Measurements from ENCODE around the gene LAMTOR1.
"Not testable (repeated sequence)": the region's sequence is repeated elsewhere in the genome, so short reads cannot be mapped to it uniquely, and the experiment has no call there.

The LAMTOR1 gene

DNA sequence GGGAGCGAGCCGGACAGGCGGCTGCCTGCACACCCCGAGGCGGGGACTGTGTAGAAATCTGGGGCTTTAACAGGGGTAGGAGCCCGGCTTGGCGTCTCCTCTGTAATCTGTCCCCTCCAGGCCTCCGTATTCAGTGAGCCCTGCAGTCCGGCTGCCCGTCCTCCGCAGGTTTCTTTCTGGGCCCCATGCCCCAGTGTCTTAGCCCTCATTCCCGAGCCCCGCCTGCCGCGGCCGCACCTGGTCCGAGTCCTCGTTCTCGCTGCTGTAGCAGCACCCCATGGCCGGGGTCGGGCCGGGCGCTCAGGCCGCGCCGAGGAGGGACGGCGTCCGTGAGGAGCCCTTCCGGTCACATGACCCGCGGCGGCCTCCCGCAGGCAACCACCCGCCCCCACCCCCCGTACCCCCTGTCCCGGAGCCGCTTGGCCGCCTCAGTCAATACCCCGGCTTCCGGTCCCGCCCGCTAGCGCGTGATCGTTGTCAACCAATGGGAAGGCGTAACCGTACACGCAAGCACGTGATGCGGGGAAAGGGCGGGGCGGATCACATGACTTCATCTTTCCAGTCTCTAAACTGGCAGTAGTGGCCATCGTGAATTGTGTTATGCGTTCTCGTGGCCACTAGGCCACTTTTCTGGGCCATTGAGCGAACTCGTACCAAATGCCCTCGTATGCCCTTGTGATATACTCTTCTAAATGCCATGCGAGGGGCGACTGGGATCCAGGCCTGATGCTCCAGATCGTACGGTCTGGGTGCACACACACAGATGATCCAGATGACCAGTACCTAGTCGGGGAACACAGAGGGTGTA lies at the start of gene LAMTOR1:
TSS of gene LAMTOR1 (minus strand) at position 352 of the 808 bp plus-strand sequence. CDS start at position 279, 73 bp downstream.
- peak; percentile 98 for DNase-seq

DNA sequence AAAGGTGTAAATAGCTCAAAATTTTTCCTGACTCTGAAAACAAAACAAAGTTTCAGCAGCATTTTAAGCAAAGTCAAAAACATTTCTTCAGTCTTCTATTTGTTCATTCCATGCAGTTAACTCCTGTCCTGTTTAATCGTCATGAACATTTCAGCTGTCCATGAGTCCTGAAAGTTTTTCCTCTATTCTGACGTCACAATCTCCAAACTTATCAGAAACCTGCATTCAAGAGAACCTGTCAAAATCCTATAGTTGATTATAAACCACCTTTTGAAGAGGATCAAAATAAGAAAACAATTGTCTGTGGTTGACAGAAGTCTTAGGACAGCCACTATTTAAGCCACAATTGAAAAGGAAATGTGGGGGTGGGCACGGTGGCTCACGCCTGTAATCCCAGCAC lies 47.8 kb upstream of the LAMTOR1 start:
- no peak for DNase-seq

DNA sequence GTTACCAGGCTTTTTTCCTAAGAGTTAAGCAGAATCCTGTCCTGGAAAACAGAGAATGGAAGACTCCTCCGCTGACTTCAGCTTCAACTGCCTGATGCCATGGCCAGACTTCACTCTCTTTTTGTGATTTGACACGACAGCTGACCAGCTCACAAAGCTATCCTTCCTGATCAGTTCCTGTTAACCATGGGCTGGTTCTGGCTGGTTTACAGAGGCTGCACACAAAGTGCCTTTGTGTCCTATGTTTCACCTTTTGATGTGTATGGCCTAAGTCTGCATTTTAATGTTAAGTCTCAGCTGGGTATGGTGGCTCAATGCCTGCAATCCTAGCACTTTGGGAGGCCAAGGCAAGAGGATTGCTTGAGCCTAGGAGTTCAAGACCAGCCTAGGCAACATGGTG lies 43.5 kb upstream of the LAMTOR1 start:
- DNase-seq: no peak

DNA sequence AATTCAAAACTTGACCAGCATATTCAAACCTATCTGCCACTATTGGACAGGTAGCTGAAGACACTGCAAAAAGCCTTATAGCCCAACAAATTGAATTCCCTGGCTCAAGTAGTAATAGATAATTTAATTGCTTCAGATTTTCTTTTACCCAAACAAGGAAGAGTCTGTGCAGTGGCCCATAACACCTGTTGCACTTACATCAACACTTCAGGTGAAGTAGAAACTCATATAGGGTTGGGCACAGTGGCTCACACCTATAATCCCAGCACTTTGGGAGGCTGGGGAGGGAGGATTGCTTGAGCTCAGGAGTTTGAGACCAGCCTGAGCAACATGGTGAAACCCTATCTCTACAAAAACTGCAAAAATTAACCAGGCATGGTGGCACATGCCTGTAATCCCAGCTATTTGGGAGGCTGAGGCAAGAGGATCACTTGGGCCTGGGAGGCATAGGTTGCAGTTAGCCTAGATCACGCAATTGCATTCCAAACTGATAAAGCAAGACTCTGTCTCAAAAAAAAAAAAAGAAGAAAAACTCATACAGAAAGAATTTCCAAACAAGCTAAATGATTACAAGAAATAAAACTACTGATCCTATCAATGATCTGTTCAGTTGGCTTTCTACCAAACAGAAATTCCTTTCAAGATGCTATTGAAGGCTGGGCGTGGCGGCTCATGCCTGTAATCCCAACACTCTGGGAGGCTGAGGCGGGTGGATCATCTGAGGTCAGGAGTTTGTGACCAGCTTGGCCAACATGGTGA lies 41.9 kb upstream of the LAMTOR1 start:
- no peak for DNase-seq

DNA sequence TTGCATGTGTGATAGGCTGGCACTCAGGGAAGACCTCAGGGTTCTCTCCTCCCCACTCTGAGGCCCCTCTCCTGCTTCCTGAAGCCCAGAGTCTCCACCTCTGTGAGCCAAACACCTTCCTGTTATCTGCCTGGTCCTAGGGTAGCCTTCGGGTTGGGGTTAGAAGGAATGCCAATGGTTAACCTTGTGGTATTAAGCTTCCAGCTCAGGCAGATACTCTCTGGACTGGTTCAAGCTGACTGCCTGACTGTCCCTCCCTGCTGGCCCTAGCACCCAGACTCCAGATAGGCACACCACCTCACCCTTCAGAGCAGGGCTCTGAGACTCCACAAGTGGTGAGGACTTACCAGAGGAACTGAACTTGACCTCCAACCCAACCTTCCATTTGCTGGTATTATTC lies 39.4 kb upstream of the LAMTOR1 start:
- not testable (repeated sequence) for DNase-seq

DNA sequence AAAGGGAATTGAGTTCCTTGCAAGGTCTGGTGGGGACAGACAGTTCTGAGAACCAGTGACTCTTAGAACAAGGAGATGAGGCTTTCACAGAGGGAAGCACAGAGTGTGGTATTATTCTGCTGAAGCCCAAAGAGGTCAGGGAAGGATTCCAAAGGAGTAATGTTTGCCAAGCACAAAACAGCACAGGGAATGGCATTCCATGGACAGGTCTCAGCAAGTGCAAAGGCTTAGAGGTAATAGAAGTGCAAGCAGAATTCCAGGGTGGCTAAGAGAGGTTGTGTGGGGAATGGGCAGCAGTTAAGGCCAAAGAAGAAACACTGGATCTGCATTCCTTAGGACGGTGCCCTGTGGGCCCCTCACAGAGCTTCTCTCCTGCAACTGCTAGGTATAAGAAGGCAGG lies 39.0 kb upstream of the LAMTOR1 start:
- DNase-seq: not testable (repeated sequence)

DNA sequence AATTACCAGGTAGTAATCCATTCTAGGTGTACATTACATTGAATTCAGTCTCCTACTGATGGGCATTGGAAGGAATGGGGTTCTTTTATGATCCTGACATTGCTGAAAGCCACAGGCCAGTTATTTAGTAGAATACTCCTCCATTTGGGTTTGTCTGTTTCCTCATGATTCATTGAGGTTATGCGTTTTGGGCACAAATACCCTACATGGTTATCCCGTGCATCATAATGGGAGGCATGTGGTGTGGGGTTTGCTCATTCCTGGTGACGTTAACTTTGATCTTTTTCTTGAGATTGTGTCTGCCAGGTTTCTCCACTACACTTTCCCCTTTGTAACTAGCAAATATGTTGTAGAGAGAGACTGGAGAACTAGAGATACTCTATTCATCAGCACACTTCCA lies 38.0 kb upstream of the LAMTOR1 start:
- no peak for DNase-seq

DNA sequence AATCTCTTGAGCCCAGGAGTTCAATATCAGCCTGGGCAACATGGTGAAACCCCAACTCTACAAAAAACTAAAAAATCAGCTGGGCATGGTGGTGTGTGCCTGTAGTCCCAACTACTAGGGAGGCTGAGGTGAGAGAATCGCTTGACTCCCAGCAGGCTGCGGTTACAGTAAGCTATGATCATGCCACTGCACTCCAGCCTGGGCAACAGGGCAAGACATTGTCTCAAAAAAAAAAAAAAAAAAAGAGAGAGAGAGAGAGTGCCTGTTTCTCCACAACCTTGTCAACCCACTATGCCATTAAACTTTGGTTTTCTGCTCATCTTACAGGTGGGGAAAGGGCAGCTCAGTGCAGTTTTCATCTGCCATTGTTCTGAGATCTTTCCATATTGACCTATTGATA lies 37.6 kb upstream of the LAMTOR1 start:
- no peak for DNase-seq

DNA sequence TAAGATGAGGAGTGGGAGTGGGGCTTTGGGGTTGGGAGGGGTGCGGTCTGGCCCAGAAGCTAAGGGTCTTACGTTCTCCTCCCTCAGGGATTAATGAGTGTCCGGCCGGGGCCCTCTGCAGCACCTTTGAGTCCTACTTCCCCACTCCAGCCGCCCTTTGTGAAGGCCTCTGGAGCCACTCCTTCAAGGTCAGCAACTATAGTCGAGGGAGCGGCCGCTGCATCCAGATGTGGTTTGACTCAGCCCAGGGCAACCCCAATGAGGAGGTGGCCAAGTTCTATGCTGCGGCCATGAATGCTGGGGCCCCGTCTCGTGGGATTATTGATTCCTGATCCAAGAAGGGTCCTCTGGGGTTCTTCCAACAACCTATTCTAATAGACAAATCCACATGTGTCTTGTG lies 36.4 kb upstream of the LAMTOR1 start:
- no peak for DNase-seq

DNA sequence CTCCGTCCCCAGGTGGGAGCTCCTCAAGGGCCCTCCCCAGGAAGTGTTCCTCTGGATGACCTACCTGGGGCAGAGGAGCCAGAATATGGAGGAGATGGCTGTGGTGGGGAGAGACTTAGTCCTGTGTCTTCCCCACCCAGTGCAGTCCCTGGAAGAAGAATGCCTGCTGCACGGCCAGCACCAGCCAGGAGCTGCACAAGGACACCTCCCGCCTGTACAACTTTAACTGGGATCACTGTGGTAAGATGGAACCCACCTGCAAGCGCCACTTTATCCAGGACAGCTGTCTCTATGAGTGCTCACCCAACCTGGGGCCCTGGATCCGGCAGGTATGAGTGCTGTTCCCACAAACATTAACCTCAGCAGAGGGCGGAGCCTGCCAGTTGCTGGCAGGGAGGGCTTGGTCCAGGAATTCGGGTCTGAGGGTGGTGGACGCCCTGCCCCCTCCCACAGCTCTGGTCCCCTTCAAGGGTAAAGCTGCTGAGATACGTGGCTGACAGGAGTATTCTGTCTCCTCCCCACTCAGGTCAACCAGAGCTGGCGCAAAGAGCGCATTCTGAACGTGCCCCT lies 35.8 kb upstream of the LAMTOR1 start:
- DNase-seq: no peak

DNA sequence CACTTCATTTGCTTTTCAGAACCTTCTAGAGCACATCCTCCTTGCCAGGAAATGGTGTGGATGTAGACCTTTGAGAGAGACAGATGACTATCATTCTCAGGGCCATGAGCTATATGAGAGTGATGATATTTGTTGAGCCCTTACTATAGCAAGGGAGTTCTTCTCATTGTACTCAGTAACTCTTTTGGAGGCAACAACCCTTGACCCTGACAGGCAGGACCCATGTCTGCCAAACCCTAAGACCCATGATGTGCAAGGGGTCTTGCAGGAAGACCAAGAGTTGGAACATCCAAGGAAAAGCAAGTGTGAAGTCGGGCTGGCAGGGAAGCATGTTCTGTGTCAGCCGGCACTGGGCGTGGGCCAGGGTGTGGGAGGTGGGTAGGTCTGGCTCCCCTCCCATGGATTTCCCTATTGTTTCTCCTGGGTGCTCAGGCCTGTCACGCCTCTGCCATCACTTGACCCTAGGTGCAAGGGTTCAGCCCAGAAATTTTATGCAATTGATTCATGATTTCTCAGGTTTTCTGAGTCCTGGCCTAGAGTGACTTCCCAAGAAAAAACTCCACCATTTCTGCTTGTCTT lies 33.7 kb upstream of the LAMTOR1 start:
- no peak for DNase-seq

DNA sequence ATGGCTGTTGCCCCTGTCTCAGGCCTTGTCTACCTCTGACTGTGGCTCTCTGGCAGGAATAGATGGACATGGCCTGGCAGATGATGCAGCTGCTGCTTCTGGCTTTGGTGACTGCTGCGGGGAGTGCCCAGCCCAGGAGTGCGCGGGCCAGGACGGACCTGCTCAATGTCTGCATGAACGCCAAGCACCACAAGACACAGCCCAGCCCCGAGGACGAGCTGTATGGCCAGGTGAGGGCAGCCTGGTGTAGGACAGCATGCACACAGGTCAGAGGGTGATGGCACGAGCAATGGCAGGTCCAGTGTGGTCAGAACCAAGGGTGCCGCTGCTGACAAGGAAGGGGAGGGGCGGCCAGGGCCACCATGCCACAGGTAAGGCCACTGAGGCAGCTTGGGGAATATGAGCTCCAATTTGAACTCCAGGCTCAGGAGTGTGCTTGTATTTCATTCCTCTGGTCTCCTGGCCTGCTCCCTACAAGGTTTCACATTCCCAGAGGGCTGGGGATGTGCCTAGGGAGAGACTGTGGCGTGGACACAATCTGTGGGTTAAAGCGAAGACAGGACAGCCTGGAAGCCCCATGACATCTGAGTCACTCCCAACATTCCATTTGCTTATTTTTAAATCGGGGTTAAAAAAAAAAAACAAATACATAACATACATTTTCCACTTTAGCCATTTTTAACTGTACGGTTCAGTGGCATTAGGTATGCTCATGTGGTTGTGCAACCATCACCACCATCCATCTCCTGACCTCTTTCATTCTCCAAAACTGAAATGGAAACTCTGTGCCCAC lies 33.0 kb upstream of the LAMTOR1 start:
- no peak for DNase-seq

DNA sequence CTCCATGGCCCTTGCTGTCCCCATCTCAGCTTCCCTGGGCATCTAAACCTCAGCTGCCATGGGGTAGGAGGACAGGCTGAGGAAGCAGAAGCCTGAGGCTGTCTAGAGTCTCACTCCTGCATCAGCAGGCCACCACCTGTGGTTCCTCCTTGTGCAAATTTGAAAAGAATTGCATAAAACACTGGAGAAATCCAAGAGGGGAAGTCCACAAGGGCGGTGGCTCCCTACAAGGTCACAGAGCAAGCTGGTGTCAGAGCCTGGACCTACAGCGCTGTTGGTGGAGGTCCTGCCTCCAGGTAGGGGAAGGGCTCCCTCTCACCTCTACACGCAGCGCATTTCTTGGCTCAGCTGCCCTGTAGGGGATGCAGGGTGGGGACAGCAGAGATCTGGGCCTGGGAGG lies 32.4 kb upstream of the LAMTOR1 start, which contains the start of gene FOLR3:
TSS of gene FOLR3 (plus strand) at position 253 of the 400 bp plus-strand sequence. CDS start 228 bp downstream, outside the sequence.
- DNase-seq: not testable (repeated sequence)

DNA sequence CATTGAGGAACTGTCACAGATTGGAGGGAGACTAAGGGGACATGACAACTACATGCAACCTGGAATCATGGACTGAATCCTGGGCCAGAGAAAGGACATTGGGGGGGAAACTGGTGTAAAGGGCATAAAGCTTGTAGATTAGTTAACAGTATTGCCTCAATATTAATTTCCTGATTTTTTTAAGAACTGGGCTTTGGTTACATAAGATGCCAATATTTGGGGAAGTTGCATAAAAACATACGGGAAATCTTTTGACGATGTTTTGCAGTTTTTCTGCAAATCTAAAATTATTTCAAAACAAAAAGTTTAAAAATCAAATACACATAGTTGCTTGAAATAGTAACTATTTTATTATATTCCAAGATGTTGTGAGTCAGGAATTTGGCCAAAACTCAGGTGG lies 29.5 kb upstream of the LAMTOR1 start:
- DNase-seq: no peak

DNA sequence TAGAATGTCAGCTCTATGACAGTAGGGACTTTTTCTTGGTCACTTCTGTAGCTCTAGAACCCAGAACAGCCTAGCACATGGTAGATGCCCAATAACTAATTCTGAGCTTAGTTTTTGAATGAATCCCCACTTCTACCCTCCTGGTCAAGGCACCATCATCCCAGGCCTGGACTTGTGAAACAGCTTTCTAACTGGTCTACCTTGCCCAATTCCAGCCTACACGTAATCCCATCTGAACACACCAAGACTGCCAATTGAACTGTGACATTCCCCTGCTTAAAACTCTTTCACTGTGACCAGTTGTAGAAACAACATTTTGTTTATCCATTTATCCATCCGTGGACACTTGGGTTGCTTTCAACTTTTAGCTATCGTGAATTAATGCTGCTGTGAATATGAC lies 26.3 kb upstream of the LAMTOR1 start:
- DNase-seq: no peak

DNA sequence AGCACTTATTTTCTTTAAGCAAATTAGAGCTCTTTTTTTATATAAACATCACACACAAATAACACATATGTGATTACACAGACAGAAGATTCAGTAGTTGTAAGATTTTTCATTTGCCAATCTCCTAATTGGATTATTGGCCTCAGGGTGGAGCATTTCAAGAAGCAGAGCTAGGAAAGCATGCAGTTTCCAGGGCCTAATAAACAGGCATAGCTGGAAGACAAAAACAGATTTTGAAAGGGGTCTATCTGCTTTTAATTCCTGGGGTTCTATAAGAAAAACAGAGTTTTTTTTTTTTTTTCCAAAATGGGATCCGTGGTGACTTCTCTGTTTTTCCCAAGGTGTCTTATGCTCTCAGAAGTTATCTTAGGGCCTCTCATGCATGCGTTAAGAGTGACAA lies 24.8 kb upstream of the LAMTOR1 start:
- no peak for DNase-seq

DNA sequence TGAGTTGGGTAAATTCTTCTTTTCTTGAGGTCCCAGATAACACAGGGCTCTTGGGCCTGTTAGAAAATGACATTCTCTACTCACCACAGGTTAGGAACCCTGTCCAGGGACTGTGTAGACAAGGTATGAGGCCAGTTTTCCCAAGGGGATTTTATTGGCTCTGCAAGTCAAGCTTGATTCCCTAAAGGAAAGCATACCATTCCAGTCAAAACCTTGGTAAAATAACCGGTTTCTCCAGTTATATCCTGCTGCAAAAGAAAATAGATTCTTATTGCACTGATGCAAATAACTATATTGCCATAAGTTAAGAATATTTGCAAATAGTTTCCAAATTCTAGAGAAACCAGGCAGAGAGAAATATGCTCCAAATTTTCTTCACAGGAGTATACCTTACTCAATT lies 22.9 kb upstream of the LAMTOR1 start:
- DNase-seq: no peak

DNA sequence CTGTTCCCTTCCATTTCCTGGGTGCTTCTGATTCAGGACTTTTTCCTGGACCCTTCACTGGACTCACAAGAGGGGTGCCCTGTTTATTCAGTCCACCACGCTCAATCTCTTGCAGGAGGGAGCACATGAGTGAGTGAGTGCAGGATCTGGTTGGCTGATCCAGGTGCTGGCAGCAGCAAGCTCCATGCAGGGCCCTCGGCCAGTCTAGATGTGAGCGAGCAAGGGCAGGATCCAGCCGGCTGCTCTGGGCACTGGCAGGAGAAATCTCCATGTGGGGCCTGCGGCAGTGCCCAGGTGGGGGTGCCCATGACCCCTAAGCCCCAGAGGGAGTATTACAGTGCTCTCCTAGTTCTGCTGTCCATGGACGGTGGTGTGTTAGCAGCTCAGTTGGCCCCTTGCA lies 20.9 kb upstream of the LAMTOR1 start:
- DNase-seq: no peak

DNA sequence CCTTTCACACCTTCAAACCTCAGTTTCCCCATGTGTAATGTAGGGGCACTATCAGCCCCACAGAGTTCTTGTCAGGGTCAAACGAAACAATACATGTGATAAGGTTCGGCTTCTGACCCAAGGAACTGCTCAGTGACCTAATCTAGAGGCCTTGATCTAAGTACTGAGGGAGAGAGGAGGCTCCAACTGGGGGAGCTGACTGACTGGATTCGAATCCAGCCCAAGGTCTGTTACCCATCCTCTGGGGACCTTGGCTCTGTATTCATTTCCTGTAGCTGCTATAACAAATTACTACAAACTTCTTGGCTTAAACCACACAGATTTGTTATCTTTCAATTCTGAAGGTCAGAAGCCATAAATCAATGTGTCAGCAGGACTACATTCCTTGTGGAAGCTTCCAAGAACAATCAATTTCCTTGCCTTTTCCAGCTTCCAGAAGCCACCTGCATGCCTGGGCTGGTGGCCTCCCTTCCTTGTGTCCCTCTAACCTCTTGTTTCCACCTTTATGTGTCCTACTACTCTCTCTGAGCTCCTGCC lies 20.1 kb upstream of the LAMTOR1 start:
- no peak for DNase-seq

DNA sequence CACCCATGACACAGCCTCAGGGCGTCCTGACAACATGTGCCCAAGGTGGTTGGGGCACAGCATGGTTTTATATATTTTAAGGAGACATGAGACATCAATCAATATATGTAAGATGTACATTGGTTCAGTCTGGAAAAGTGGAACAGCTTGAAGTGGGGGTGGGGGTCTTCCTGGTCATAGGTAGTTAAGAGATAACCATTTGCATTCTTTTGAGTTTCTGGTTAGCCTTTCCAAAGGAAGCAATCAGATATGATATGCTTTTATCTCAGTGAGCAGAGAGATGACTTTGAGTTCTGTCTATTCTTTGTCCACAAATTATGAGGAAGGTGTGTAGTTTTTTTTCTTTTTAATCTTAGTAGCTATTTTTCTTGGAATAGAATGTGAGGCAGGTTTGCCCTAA lies 19.5 kb upstream of the LAMTOR1 start:
- no peak for DNase-seq

DNA sequence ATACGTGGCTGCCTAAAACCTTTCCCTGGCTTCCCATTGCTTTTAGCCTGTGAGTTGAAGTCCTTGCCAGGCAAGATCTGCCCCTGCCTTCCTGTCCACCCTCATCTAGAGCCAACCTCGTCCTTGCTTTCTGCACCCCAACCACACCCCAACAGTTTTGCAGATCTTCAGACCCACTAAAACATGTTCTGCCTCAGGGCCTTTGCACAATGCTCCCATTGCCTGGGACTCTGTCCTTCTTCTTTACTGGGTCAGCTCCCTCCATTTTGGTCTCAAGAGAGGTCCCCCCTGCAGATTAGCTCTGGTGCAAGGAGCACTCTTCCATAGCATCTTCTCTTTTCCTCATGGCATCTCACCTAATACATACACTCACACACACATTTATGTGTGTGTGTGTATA lies 17.8 kb upstream of the LAMTOR1 start:
- DNase-seq: no peak

DNA sequence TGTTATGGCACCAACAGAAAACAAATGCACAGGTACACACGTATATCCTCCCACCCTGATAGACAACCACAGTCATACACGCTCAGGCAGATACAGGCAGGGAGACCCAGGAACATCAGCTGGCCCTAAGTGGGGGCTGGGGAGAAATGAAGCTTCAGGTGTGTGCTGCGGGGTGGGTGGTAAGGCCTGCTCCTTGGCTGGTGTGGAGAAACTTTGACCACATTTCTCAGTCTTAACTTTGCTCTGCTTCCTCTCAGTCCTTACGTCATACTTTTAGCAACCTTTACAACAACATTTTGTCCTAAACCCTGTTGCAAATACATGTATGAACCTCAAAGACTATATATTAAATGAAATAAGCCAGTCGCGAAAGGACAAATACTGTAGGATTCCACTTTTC lies 16.1 kb upstream of the LAMTOR1 start:
- no peak for DNase-seq
